Lower leg skin (tissue), 4 donors: ENCODE measurements around the gene HOXC6. TPM values are rescaled to one million over a fixed set of nuclear protein-coding genes. Genes with fewer than 3 reads are reported as not detected.
"Not testable (repeated sequence)": the region's sequence is repeated elsewhere in the genome, so short reads cannot be mapped to it uniquely, and the experiment has no call there.

Source experiments
- DNase-seq, 2 donors: peaks; one replicate each; pipeline ENCODE4 v3.0.0-alpha.2; 2019; ENCODE audit warnings: low spot score in 2 of 2
- H3K4me3 ChIP-seq: fragments of 200-600 bp; sonication (generic); 2 replicates; pipeline ENCODE4 v1.5.1; 2017; ENCODE audit warnings: mild to moderate bottlenecking, low read depth; ENCODE audit not compliant: poor library complexity, severe bottlenecking
- CTCF ChIP-seq, 3 donors: fragments of 450-650 bp; IDR thresholded peaks; one replicate each; pipeline ENCODE4 v1.5.1; 2016; ENCODE audit warnings: antibody characterized with exemption in 3 of 3, mild to moderate bottlenecking in 3 of 3, moderate library complexity in 2 of 3
- POLR2A ChIP-seq, 2 donors: fragments of 450-650 bp; IDR thresholded peaks; one replicate each; pipeline ENCODE4 v1.6.1; 2016 to 2017; ENCODE audit warnings: antibody characterized with exemption in 2 of 2, mild to moderate bottlenecking in 1 of 2, moderate library complexity in 1 of 2
- WGBS, 2 donors: methylation state at CpG; one replicate each; pipeline ENCODE4 v1.1.5; 2018; 5-methylcytosine and 5-hydroxymethylcytosine counted together
- intact Hi-C: fragments of 100-400 bp; cut with DNase I; formaldehyde crosslinking; loops from one replicate; pipeline ENCODE4 v1.15.0; 2023; ENCODE audit warnings: low total_unique reads
- total RNA-seq, 4 donors: library from RNA; depleted of rRNA; stranded (reverse); fragments of >200 nt; gene quantifications; one replicate each; pipeline ENCODE4 v1.1.0, GENCODE V29; 2016

The HOXC6 gene
- total RNA-seq, 4 donors from 2014 or later: 2.6 to 6.3 (median 3.7) TPM

GRCh38 chr12:54066408-54066807 is 38.2 kb downstream of the HOXC6 start:
- no peak for TF ChIP-seq CTCF (IDR thresholded peaks at IDR 0.05)
- TF ChIP-seq POLR2A (IDR thresholded peaks at IDR 0.05): no peak
- intact Hi-C loops: no loop called here
- WGBS, 2 donors: 86 to 96% methylated on average over 1 of the region's 1 CpG
- DNase-seq: no peak
- H3K4me3 ChIP-seq: no peak overlapping the region

GRCh38 chr12:54068418-54069070 is 40.3 kb downstream of the HOXC6 start:
- 79 to 87% methylated on average over 4 of the region's 4 CpGs for WGBS, 2 donors
- no peak for DNase-seq
- intact Hi-C loops: no loop called here

GRCh38 chr12:54071942-54072341 is 43.7 kb downstream of the HOXC6 start:
- TF ChIP-seq CTCF (IDR thresholded peaks at IDR 0.05): no peak
- no peak for TF ChIP-seq POLR2A (IDR thresholded peaks at IDR 0.05)
- WGBS, 2 donors: 78 to 79% methylated on average over 1 of the region's 1 CpG
- intact Hi-C loops: no loop called here
- no peak overlapping the region for H3K4me3 ChIP-seq
- no peak for DNase-seq

More at GRCh38 chr12:54068418-54069070, 40.3 kb downstream of the HOXC6 start:
- TF ChIP-seq CTCF (IDR thresholded peaks at IDR 0.05) (no peak), POLR2A (IDR thresholded peaks at IDR 0.05) (no peak)
- H3K4me3 ChIP-seq: no peak overlapping the region

- no peak for DNase-seq
- WGBS, 2 donors: 82 to 88% methylated on average over 6 of the region's 6 CpGs
- no peak for TF ChIP-seq POLR2A (IDR thresholded peaks at IDR 0.05)
- TF ChIP-seq CTCF (IDR thresholded peaks at IDR 0.05): no peak
- intact Hi-C loops: no loop called here
- no peak overlapping the region for H3K4me3 ChIP-seq
These were observed 46.1 kb downstream of the HOXC6 start for GRCh38 chr12:54074308-54074707.

GRCh38 chr12:54075409-54075808 is 47.2 kb downstream of the HOXC6 start:
- intact Hi-C loops: no loop called here
- WGBS, 2 donors: 64 to 67% methylated on average over 6 of the region's 6 CpGs
- DNase-seq: no peak
- TF ChIP-seq POLR2A (IDR thresholded peaks at IDR 0.05) (no peak), CTCF (IDR thresholded peaks at IDR 0.05) (no peak)
- H3K4me3 ChIP-seq: no peak overlapping the region

GRCh38 chr12:54075974-54076373 is 47.7 kb downstream of the HOXC6 start:
- intact Hi-C loops: no loop called here
- no peak for DNase-seq

GRCh38 chr12:54077843-54078242 is 49.6 kb downstream of the HOXC6 start:
- intact Hi-C loops, H3K4me3 ChIP-seq, DNase-seq: not testable (repeated sequence)
- 73 to 78% methylated on average over 10 of the region's 10 CpGs for WGBS, 2 donors

More at GRCh38 chr12:54075974-54076373, 47.7 kb downstream of the HOXC6 start:
- no peak overlapping the region for H3K4me3 ChIP-seq
- TF ChIP-seq CTCF (IDR thresholded peaks at IDR 0.05) (no peak), POLR2A (IDR thresholded peaks at IDR 0.05) (no peak)

GRCh38 chr12:54079115-54079514 is 50.9 kb downstream of the HOXC6 start:
- DNase-seq, H3K4me3 ChIP-seq, intact Hi-C loops: not testable (repeated sequence)
- WGBS, 2 donors: 65 to 75% methylated on average over 9 of the region's 9 CpGs
